Neuronal stem cell (in vitro differentiated cells): Measurements from ENCODE around the gene S100A6.

Experiments
- DNase-seq: peaks from one replicate; pipeline ENCODE4 v3.0.0-alpha.2; 2013; ENCODE audit warnings: low spot score
- H2AFZ ChIP-seq: one replicate; pipeline ENCODE4 v1.6.1; 2013; ENCODE audit warnings: mild to moderate bottlenecking, low read length, inconsistent platforms
- H2AK5ac ChIP-seq: 2 replicates; pipeline ENCODE4 v1.6.1; 2013; ENCODE audit warnings: low read depth, mild to moderate bottlenecking, inconsistent platforms, low read length, moderate library complexity, mixed read lengths
- H2BK120ac ChIP-seq: 2 replicates; pipeline ENCODE4 v1.6.1; 2013; ENCODE audit warnings: low read depth, mild to moderate bottlenecking, inconsistent platforms, low read length, moderate library complexity, mixed read lengths
- H2BK12ac ChIP-seq: one replicate; pipeline ENCODE4 v1.6.1; 2013; ENCODE audit warnings: low read length, inconsistent platforms
- H2BK15ac ChIP-seq: 2 replicates; pipeline ENCODE4 v1.6.1; 2013; ENCODE audit warnings: mild to moderate bottlenecking, low read length, inconsistent platforms, mixed read lengths
- H2BK5ac ChIP-seq: one replicate; pipeline ENCODE4 v1.6.1; 2013; ENCODE audit warnings: inconsistent platforms, mild to moderate bottlenecking, low read length, moderate library complexity
- H3K14ac ChIP-seq: one replicate; pipeline ENCODE4 v1.6.1; 2013; ENCODE audit warnings: low read length, inconsistent platforms
- H3K18ac ChIP-seq: 2 replicates; pipeline ENCODE4 v1.6.1; 2013; ENCODE audit warnings: low read length, inconsistent platforms
- H3K23ac ChIP-seq: 2 replicates; pipeline ENCODE4 v1.6.1; 2013; ENCODE audit warnings: low read depth, mild to moderate bottlenecking, mixed read lengths, low read length, inconsistent platforms; ENCODE audit not compliant: poor library complexity
- H3K27ac ChIP-seq: replicated peaks from 3 replicates; pipeline ENCODE4 v1.5.1; 2013; ENCODE audit warnings: low read length, inconsistent platforms
- H3K27me3 ChIP-seq, 3 experiments: 2 replicates each; pipeline ENCODE4 v1.6.1; 2013; ENCODE audit warnings: low read length in 3 of 3, mild to moderate bottlenecking in 2 of 3, inconsistent platforms in 1 of 3, low read depth in 1 of 3, mixed read lengths in 1 of 3, moderate library complexity in 1 of 3; ENCODE audit not compliant: control insufficient read depth in 3 of 3, insufficient read depth in 3 of 3
- H3K36me3 ChIP-seq, 2 donors: replicated peaks in 1 of 2; 2 replicates each; pipeline ENCODE4 v1.6.1; 2013; ENCODE audit warnings: low read length in 2 of 2; ENCODE audit not compliant: control insufficient read depth in 2 of 2, insufficient read depth in 2 of 2
- H3K4ac ChIP-seq: 2 replicates; pipeline ENCODE4 v1.6.1; 2013; ENCODE audit warnings: inconsistent platforms, mild to moderate bottlenecking, low read length, moderate library complexity
- H3K4me1 ChIP-seq, 2 donors: 1 replicate in 1 of 2; 2 replicates in 1 of 2; pipeline ENCODE4 v1.6.1; 2013; ENCODE audit warnings: low read length in 2 of 2, low read depth in 1 of 2; ENCODE audit not compliant: control insufficient read depth in 2 of 2, insufficient read depth in 1 of 2
- H3K4me2 ChIP-seq: one replicate; pipeline ENCODE4 v1.6.1; 2013; ENCODE audit warnings: mild to moderate bottlenecking, low read length, inconsistent platforms; ENCODE audit not compliant: insufficient read depth, poor library complexity, severe bottlenecking
- H3K4me3 ChIP-seq, 2 donors: 2 replicates each; pipeline ENCODE4 v1.5.1; 2013; ENCODE audit warnings: low read length in 2 of 2, mild to moderate bottlenecking in 2 of 2, inconsistent platforms in 1 of 2, moderate library complexity in 1 of 2
- H3K79me1 ChIP-seq: one replicate; pipeline ENCODE4 v1.6.1; 2013; ENCODE audit warnings: low read depth, mild to moderate bottlenecking, inconsistent platforms, low read length, moderate library complexity
- H3K9ac ChIP-seq: one replicate; pipeline ENCODE4 v1.6.1; 2013; ENCODE audit warnings: mild to moderate bottlenecking, low read depth, low read length, inconsistent platforms; ENCODE audit not compliant: poor library complexity
- H3K9me3 ChIP-seq, 2 donors: replicated peaks in 1 of 2; 2 replicates each; pipeline versions ENCODE3 to v1.6.1; 2013; ENCODE audit warnings: low read length in 2 of 2, mild to moderate bottlenecking in 2 of 2, inconsistent platforms in 1 of 2, low read depth in 1 of 2, mixed read lengths in 1 of 2, moderate library complexity in 1 of 2; ENCODE audit not compliant: control insufficient read depth in 2 of 2, insufficient read depth in 1 of 2
- H4K8ac ChIP-seq: one replicate; pipeline ENCODE4 v1.6.1; 2013; ENCODE audit warnings: low read depth, mild to moderate bottlenecking, inconsistent platforms, low read length, moderate library complexity
- H4K91ac ChIP-seq: one replicate; pipeline ENCODE4 v1.6.1; 2013; ENCODE audit warnings: low read length, low read depth, mild to moderate bottlenecking, inconsistent platforms; ENCODE audit not compliant: poor library complexity
- WGBS, 2 donors: extraction: QIAGEN DNeasy Blood & Tissue Kit; methylation state at CpG; one replicate each; pipeline ENCODE4 v1.1.7; 2013; ENCODE audit warnings: missing lambda C conversion rate in 2 of 2, mixed read lengths in 1 of 2; ENCODE audit not compliant: insufficient read length in 2 of 2, insufficient replicate concordance in 1 of 2; ENCODE audit errors: extremely low coverage in 2 of 2; 5-methylcytosine and 5-hydroxymethylcytosine counted together

S100A6 gene

GRCh38 chr1:153548722-153549688 is 13.2 kb upstream of the S100A6 start, which contains the start of gene S100A3:
Gene S100A3, minus strand, starts transcription at chr1:153549258. Its CDS starts 773 bp downstream, at chr1:153548485.
- H2BK12ac ChIP-seq: peak within 1 kb of the TSS; percentile 97
- H2AK5ac ChIP-seq: peak within 1 kb of the TSS; percentile 76
- no peak within 1 kb of the TSS for H3K9ac ChIP-seq
- peak within 1 kb of the TSS; percentile 41 for H2BK120ac ChIP-seq
- no peaks in the 10 kb centered on the region for H3K79me1 ChIP-seq
- peaks cover 13 to 37% of the 10 kb centered on the region in 2 donors for H3K4me1 ChIP-seq
- peak within 1 kb of the TSS; percentile 88 for H3K18ac ChIP-seq
- H3K14ac ChIP-seq: peak within 1 kb of the TSS; percentile 85
- peak within 1 kb of the TSS; percentile 10 for H2AFZ ChIP-seq
- no peak within 1 kb of the TSS for H4K8ac ChIP-seq
- H3K9me3 ChIP-seq: no peaks in the 10 kb centered on the region
- no peak within 1 kb of the TSS for H3K4me2 ChIP-seq
- H4K91ac ChIP-seq: peak within 1 kb of the TSS; percentile 76
- H3K4me3 ChIP-seq: no peak within 1 kb of the TSS
- peak within 1 kb of the TSS; percentile 95 for H3K4ac ChIP-seq
- WGBS, 2 donors: no CpG with 5 or more reads among the region's 14 CpGs
- H3K27me3 ChIP-seq: peaks cover 0 to 33% (median 0%) of the 10 kb centered on the region in 3 experiments
- no peaks in the 10 kb centered on the region for H3K36me3 ChIP-seq
- H3K23ac ChIP-seq: no peak within 1 kb of the TSS
- no peak for DNase-seq
- no peak within 1 kb of the TSS for H3K27ac ChIP-seq
- H2BK5ac ChIP-seq: peak within 1 kb of the TSS; percentile 89
- H2BK15ac ChIP-seq: peak within 1 kb of the TSS; percentile 77

GRCh38 chr1:153547560-153548551 is 12.1 kb upstream of the S100A6 start:
- peak overlapping the region; percentile 90 for H2BK120ac ChIP-seq
- no peak overlapping the region for H3K4me3 ChIP-seq
- peak overlapping the region; percentile 76 for H2AFZ ChIP-seq
- peaks cover 13 to 32% of the 10 kb centered on the region in 2 donors for H3K4me1 ChIP-seq
- H3K23ac ChIP-seq: peak overlapping the region; percentile 47
- peak overlapping the region; percentile 89 for H2BK5ac ChIP-seq
- H4K8ac ChIP-seq: no peak overlapping the region
- peak overlapping the region; percentile 79 for H2BK12ac ChIP-seq
- no CpG with 5 or more reads among the region's 19 CpGs for WGBS, 2 donors
- H3K14ac ChIP-seq: peak overlapping the region; percentile 38
- no peaks in the 10 kb centered on the region for H3K36me3 ChIP-seq
- peaks cover 0 to 37% (median 0%) of the 10 kb centered on the region in 3 experiments for H3K27me3 ChIP-seq
- H3K9ac ChIP-seq: no peak overlapping the region
- no peak overlapping the region for H3K27ac ChIP-seq
- H4K91ac ChIP-seq: no peak overlapping the region
- no peaks in the 10 kb centered on the region for H3K9me3 ChIP-seq
- no peak overlapping the region for H3K4me2 ChIP-seq
- H2BK15ac ChIP-seq: peak overlapping the region; percentile 77
- peak overlapping the region; percentile 77 for H3K4ac ChIP-seq
- no peaks in the 10 kb centered on the region for H3K79me1 ChIP-seq
- DNase-seq: no peak
- H2AK5ac ChIP-seq: peak overlapping the region; percentile 76
- peak overlapping the region; percentile 91 for H3K18ac ChIP-seq

- no CpG with 5 or more reads among the region's 14 CpGs for WGBS, 2 donors
- Histone ChIP-seq H3K18ac (peak overlapping the region; percentile 94), H3K27me3 (peaks cover 0 to 37% (median 0%) of the 10 kb centered on the region in 3 experiments), H3K4ac (no peak overlapping the region), H3K23ac (peak overlapping the region; percentile 47), H2AK5ac (peak overlapping the region; percentile 76), H3K4me3 (no peak overlapping the region), H3K27ac (peak overlapping the region; percentile 4), H3K9me3 (no peaks in the 10 kb centered on the region), H3K79me1 (no peaks in the 10 kb centered on the region), H3K9ac (no peak overlapping the region), H3K4me1 (peaks cover 13 to 31% of the 10 kb centered on the region in 2 donors), H3K36me3 (no peaks in the 10 kb centered on the region), H2AFZ (peak overlapping the region; percentile 76), H4K91ac (peak overlapping the region; percentile 17), H2BK12ac (peak overlapping the region; percentile 79), H3K4me2 (no peak overlapping the region), H3K14ac (peak overlapping the region; percentile 1), H2BK120ac (peak overlapping the region; percentile 90), H2BK5ac (peak overlapping the region; percentile 89), H2BK15ac (peak overlapping the region; percentile 76), H4K8ac (no peak overlapping the region)
- DNase-seq: no peak
These were observed 11.2 kb upstream of the S100A6 start for GRCh38 chr1:153546796-153547559.
